Testis (tissue), 2 donors: Measurements from ENCODE around the gene FBLN2.

ENCODE experiments used
- POLR2A ChIP-seq: fragments of 450-650 bp; IDR thresholded peaks from one replicate; pipeline ENCODE4 v1.6.1; 2017; ENCODE audit warnings: antibody characterized with exemption, mild to moderate bottlenecking, moderate library complexity
- TF ChIP-seq, protein P1 (sequence below), 3 experiments: fragments of 450-650 bp in 2 of 3; fragments of 200-600 bp in 1 of 3; sonication (generic) in 1 of 3; IDR thresholded peaks; one replicate each; pipeline ENCODE4 v1.5.1; 2016 to 2019; ENCODE audit warnings: antibody characterized with exemption in 3 of 3, mild to moderate bottlenecking in 2 of 3, moderate library complexity in 1 of 3

GRCh38 chr3:13559764-13560525 lies 11.0 kb downstream of the FBLN2 start:
- no peak for TF ChIP-seq POLR2A
- TF ChIP-seq, protein P1, sequence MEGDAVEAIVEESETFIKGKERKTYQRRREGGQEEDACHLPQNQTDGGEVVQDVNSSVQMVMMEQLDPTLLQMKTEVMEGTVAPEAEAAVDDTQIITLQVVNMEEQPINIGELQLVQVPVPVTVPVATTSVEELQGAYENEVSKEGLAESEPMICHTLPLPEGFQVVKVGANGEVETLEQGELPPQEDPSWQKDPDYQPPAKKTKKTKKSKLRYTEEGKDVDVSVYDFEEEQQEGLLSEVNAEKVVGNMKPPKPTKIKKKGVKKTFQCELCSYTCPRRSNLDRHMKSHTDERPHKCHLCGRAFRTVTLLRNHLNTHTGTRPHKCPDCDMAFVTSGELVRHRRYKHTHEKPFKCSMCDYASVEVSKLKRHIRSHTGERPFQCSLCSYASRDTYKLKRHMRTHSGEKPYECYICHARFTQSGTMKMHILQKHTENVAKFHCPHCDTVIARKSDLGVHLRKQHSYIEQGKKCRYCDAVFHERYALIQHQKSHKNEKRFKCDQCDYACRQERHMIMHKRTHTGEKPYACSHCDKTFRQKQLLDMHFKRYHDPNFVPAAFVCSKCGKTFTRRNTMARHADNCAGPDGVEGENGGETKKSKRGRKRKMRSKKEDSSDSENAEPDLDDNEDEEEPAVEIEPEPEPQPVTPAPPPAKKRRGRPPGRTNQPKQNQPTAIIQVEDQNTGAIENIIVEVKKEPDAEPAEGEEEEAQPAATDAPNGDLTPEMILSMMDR (IDR thresholded peaks at IDR 0.05): no peak
